ENCODE data around the gene CDK2. TPM values are rescaled to one million over a fixed set of nuclear protein-coding genes. Genes with fewer than 3 reads are reported as not detected.

Gene CDK2
- total and polyA plus RNA-seq, 9 of the 15 experiments (the other 6 are each of a cell fraction or from before 2014, with no cell fraction given) = 17.4 to 213 (median 109) TPM

DNA sequence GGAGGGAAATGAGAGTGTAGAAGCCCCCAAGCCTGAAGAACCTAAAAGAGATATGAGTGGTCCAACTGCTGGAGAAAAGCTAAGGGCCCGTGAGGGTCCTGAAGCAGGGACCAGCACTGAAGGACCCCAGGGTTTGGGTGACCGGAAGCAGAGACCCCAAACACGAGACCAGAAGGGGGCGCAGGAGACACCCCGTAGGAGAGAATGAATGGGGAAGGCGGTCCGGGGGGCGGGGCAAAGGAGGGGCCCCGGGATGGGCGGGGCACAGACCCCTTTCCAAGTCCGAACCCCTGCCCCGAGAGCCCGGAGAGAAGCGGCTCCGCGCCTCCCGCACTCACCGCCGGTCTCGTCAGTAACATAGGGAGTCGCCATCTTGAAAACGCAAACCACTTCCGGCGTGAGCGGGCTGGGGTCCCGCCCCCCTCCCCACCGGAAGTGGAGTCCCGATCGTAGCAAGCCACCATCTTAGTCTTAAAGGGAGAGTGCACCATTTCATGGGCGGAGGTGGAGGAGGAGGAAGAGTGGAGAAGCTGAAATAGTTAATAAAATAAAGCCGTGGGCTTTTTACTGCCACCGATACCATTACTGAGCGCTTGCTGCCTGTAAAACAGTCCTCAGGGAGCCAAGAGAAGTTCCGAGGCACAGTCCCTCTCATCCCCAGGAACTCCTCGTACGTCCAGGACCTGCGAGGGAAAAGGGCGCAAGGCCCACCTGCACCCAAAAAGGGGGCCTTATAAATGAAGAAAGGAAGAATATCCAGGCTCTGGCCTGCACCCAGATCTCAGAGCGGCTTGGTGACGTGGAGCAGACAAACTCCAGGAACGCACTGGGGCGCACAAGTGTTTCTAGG is 39.7 kb upstream of the CDK2 start (continued):
- TF ChIP-seq, protein P1, sequence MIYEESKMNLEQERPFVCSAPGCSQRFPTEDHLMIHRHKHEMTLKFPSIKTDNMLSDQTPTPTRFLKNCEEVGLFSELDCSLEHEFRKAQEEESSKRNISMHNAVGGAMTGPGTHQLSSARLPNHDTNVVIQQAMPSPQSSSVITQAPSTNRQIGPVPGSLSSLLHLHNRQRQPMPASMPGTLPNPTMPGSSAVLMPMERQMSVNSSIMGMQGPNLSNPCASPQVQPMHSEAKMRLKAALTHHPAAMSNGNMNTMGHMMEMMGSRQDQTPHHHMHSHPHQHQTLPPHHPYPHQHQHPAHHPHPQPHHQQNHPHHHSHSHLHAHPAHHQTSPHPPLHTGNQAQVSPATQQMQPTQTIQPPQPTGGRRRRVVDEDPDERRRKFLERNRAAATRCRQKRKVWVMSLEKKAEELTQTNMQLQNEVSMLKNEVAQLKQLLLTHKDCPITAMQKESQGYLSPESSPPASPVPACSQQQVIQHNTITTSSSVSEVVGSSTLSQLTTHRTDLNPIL (CRISPR knock-in tag; IDR thresholded peaks at IDR 0.05) = no peak
- TF ChIP-seq, protein P2, sequence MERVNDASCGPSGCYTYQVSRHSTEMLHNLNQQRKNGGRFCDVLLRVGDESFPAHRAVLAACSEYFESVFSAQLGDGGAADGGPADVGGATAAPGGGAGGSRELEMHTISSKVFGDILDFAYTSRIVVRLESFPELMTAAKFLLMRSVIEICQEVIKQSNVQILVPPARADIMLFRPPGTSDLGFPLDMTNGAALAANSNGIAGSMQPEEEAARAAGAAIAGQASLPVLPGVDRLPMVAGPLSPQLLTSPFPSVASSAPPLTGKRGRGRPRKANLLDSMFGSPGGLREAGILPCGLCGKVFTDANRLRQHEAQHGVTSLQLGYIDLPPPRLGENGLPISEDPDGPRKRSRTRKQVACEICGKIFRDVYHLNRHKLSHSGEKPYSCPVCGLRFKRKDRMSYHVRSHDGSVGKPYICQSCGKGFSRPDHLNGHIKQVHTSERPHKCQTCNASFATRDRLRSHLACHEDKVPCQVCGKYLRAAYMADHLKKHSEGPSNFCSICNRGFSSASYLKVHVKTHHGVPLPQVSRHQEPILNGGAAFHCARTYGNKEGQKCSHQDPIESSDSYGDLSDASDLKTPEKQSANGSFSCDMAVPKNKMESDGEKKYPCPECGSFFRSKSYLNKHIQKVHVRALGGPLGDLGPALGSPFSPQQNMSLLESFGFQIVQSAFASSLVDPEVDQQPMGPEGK (CRISPR knock-in tag; IDR thresholded peaks at IDR 0.05; ENCODE audit: borderline replicate concordance) = no peak
- TF ChIP-seq, protein P3, sequence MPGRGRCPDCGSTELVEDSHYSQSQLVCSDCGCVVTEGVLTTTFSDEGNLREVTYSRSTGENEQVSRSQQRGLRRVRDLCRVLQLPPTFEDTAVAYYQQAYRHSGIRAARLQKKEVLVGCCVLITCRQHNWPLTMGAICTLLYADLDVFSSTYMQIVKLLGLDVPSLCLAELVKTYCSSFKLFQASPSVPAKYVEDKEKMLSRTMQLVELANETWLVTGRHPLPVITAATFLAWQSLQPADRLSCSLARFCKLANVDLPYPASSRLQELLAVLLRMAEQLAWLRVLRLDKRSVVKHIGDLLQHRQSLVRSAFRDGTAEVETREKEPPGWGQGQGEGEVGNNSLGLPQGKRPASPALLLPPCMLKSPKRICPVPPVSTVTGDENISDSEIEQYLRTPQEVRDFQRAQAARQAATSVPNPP (IDR thresholded peaks at IDR 0.05; ENCODE audit: borderline replicate concordance, insufficient read depth, insufficient read length) = no peak
- no peak for TF ChIP-seq NUFIP1 (IDR thresholded peaks at IDR 0.05; ENCODE audit: partially characterized antibody)
- peak; percentile 95 for TF ChIP-seq ETV5 (CRISPR knock-in tag; IDR thresholded peaks at IDR 0.05; ENCODE audit: low read depth)
- TF ChIP-seq CBFB (CRISPR knock-in tag; IDR thresholded peaks at IDR 0.05) = no peak
- TF ChIP-seq, protein P4, sequence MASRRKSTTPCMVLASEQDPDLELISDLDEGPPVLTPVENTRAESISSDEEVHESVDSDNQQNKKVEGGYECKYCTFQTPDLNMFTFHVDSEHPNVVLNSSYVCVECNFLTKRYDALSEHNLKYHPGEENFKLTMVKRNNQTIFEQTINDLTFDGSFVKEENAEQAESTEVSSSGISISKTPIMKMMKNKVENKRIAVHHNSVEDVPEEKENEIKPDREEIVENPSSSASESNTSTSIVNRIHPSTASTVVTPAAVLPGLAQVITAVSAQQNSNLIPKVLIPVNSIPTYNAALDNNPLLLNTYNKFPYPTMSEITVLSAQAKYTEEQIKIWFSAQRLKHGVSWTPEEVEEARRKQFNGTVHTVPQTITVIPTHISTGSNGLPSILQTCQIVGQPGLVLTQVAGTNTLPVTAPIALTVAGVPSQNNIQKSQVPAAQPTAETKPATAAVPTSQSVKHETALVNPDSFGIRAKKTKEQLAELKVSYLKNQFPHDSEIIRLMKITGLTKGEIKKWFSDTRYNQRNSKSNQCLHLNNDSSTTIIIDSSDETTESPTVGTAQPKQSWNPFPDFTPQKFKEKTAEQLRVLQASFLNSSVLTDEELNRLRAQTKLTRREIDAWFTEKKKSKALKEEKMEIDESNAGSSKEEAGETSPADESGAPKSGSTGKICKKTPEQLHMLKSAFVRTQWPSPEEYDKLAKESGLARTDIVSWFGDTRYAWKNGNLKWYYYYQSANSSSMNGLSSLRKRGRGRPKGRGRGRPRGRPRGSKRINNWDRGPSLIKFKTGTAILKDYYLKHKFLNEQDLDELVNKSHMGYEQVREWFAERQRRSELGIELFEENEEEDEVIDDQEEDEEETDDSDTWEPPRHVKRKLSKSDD (conservative IDR thresholded peaks at IDR 0.05; ENCODE audit: low read length) = 0 out of 2 replicates have a peak, but pooled peaks have one; percentile 52
- TF ChIP-seq, protein P5, sequence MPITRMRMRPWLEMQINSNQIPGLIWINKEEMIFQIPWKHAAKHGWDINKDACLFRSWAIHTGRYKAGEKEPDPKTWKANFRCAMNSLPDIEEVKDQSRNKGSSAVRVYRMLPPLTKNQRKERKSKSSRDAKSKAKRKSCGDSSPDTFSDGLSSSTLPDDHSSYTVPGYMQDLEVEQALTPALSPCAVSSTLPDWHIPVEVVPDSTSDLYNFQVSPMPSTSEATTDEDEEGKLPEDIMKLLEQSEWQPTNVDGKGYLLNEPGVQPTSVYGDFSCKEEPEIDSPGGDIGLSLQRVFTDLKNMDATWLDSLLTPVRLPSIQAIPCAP (CRISPR knock-in tag; IDR thresholded peaks at IDR 0.05; ENCODE audit: borderline replicate concordance) = no peak
- 0 out of 2 replicates have a peak, but pooled peaks have one; percentile 34 for TF ChIP-seq ZNF644 (tag; IDR thresholded peaks at IDR 0.05; ENCODE audit: low read depth)
- no peak for TF ChIP-seq ZKSCAN8 (CRISPR knock-in tag; IDR thresholded peaks at IDR 0.05)
- TF ChIP-seq SRF (CRISPR knock-in tag; IDR thresholded peaks at IDR 0.05) = no peak
- peak; percentile 59; the same call in 1 of the 2 replicates for TF ChIP-seq BRD4 (IDR thresholded peaks at IDR 0.05)
- TF ChIP-seq YY1 (IDR thresholded peaks at IDR 0.05; ENCODE audit: borderline replicate concordance in 1 of 3, control insufficient read depth in 1 of 3, extremely low read depth in 1 of 3, insufficient read depth in 3 of 3, insufficient read length in 1 of 3, insufficient replicate concordance in 2 of 3, low read depth in 1 of 3, low read length in 2 of 3) = peak; percentile 83 to 96 (median 96)
- TF ChIP-seq ZBTB17 (CRISPR knock-in tag; IDR thresholded peaks at IDR 0.05) = 0 out of 2 replicates have a peak, but pooled peaks have one; percentile 12
- peak; percentile 69 for TF ChIP-seq KLF13 (tag; IDR thresholded peaks at IDR 0.05; ENCODE audit: borderline replicate concordance, low read depth)
- peak; percentile 68 for TF ChIP-seq C11orf30 (IDR thresholded peaks at IDR 0.05; ENCODE audit: low read depth)
- no peak for TF ChIP-seq CBFA2T3 (IDR thresholded peaks at IDR 0.05)
